T-helper 22 cell (primary cell): ENCODE measurements around the gene DUOXA1.

Experiments
- DNase-seq: peaks from one replicate; pipeline ENCODE4 v3.0.0-alpha.2; 2020; ENCODE audit warnings: low read depth

DUOXA1 gene

DNA sequence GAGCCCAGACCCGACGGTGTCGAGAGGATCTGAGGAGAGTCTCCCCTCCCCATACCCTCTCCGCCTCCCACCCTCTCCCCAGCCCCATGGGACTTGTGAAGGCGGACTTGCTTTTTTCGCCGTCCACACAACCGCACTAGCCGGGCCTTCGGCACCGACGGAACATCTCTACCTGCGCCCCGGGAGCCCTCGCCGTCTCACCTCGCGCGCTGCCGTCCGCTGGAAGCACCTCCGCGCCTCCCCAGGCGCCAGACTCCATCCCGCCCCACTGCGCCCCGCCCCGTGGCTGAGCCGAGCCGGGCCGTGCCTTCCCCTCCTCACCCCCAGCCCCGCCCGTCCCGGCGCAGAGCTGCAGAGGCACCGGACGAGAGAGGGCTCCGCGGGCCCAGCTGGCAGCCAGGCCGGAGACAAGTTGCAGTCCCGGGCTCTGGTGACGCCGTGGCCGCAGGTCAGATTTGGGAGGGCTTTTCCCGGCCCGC lies at the start of gene DUOXA1, which contains the start of gene DUOX1:
DUOXA1 (minus strand) TSS at position 229 of the 479 bp plus-strand sequence. CDS start 6,865 bp downstream, outside the sequence.
DUOX1 (plus strand) TSS at position 344 of the 479 bp plus-strand sequence. CDS start 1,973 bp downstream, outside the sequence.
- no peak for DNase-seq

- DNase-seq = no peak
Measured at GRCh38 chr15:45177285-45177684, 47.6 kb upstream of the DUOXA1 start.

GRCh38 chr15:45174577-45174976 lies 44.9 kb upstream of the DUOXA1 start:
- no peak for DNase-seq

- DNase-seq = no peak
Measured at GRCh38 chr15:45174069-45174468, 44.4 kb upstream of the DUOXA1 start.

GRCh38 chr15:45171912-45172311 lies 42.2 kb upstream of the DUOXA1 start:
- no peak for DNase-seq

DNA sequence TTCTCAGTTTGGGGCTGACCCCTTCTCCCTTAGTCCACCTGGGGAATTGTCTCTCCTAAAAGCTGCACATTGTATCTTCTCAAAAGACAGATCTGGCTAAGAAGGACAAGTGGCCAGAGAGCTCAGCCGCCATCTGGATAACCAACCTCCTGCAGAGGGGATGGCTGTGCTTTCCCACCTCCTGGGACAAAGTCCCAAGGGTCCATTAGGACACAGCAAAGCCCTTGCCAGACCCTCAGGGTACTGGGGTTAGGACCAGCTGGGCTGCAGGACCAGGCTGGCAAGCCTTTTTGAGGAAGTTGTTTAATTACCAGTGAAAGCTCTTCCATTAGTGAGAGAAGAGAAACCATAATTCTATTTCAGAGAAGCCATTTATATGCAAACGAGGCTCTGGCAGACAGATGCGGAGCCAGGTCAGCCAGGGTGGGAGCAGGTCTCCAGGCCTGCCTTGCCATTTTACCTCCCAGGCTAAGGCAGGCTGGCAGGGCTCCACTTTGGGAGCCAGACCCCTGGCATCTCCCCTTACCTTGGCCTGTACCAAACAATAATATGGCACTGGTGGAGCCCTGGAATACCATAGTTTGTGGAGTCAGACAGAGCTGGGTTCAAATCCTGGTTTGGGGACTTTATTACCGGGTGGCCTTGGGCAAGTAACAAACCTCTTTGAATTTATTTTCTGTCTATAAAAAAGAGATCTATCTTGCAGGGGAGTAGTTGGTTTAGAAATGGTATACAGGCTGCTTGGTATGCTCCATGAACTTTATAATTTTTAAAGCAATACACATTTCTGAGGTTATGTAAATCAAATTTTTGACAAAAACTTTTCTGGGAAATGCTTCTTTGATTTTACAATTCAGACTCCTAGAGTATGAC lies 40.2 kb upstream of the DUOXA1 start:
- no peak for DNase-seq

- no peak for DNase-seq
Measured at GRCh38 chr15:45168751-45169551, 39.3 kb upstream of the DUOXA1 start.

DNA sequence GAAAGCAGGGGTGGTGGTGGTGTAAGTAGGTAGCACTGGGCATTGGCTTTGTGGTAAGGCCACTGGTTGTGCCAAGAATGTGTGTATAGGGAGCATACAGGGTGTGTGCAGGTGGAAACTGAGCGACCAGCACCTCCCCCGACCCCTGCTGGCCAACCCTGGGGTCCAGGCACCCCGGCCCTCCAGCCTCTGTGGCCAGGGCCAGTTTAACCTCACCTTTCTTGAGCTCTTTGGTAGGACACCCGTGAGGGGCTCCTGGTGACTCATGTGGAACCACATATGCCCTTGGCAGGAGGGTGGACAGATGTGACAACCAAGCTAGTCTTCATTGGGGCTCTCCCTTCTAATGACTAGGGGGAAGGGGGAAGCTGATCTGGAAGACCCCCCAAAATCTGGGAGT lies 38.6 kb upstream of the DUOXA1 start:
- DNase-seq = no peak

DNA sequence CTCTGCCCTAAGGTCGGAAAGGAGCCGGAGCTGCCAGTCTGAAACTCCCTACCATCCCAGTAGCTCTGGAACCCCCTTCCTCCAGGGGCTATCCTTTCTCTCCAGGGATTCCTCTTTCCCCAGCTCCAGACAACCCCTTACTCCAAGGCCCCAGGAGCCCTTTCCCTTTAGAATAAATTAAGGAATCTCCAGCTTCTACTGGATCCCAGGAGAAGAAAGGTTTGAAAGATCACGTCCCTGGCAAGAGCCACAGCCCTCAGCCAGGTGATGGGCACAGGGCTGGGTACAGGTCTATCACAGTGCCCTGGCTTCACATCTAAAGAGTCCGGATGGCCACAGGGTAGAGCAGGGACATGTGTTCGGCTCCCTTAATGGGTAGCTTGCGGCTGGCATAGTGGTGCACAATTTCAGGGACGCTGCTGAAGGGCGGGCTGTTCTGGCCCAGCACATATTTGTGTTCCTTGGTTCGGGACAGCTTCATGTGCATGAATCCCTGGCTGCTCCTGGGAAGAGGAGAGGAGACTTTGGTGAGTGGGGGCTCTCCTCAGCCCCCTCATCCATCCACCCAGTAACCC lies 38.0 kb upstream of the DUOXA1 start:
- DNase-seq = no peak

DNA sequence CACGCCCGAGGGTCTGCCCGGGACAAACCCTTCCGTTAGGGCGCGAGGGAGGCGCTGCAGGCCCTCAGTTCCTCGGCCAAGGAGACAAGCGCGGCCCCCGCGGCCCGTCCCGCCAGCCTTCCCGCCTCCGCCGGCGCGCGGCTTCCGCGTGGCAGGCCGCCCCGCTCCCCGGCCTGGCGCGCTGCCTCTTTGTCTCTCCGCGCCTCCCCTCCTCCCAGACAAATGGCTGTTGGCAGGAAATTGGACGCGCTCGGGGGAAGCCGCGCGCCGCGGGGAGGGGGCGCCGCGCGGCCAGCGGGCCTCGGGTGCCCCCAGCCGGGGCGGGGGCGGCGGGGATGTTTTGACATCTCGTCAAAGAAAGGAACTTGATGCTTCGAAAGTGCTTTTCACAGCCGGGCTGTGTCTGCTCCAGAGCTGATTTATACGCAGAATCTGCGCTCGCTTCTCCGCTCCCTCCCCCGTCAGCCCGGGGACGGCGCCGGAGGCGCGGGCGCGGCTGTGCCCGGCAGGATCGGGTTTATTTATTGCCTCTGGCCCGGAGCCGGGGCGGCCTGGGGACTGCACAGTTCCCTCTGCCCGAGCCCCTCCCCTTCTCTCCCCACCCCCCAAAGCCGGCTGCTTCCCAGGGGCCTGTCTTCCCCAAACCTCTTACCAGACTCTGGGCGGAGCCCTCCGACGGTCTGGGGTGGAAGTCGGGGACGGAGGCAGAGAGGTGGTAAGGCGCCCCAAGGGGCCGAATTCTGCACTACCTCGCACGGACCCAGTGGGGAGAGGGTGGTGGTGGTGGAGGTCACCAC lies 37.4 kb upstream of the DUOXA1 start:
- peak; percentile 61 for DNase-seq

DNA sequence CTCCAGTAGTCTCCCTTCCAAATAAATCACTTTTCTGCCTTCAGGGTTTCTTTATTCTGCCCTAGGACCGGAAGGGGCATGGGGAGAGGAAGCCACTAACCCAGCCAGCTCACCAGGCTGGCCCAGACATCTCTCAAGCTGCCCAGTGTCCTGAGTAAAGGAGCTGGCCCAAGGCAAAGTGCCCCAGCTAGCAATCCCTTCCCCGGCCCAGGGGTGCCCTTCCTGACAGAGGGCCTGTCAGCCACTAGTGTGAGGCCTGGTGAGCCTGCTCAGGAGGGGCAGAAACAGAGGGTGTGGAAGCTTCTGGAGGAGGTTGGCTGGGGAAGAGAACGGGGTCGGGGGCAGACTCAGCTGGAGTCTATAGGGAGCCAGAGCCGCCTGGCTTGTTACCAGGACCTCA lies 35.9 kb upstream of the DUOXA1 start:
- no peak for DNase-seq

DNA sequence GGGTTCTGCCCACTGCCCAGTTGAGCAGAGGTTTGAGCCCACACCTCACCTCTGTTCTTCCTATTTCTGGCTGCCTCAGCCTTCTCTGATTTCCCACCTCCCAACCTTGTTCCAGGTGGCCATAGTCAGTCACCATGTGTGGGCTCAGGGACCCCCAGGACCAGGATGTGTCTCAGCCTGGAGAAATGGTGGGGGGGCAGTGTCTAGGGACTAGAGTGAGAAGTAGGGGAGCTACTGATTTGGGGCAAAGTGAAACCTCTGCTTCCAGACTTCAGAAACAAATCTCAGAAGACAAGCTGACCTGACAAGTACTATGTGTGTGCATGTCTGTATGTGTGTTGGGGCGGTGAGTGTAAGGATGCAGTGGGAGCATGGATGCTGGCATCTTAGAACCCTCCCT lies 35.2 kb upstream of the DUOXA1 start:
- no peak for DNase-seq

DNA sequence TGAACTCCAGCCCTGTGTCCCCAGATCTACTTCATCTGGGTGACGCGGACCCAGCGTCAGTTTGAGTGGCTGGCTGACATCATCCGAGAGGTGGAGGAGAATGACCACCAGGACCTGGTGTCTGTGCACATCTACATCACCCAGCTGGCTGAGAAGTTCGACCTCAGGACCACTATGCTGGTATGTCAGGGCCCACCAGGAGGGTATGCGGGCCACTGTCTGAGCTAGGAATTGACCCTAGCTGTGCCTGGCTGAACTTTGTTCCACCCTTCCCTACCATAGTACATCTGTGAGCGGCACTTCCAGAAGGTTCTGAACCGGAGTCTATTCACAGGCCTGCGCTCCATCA lies 33.8 kb upstream of the DUOXA1 start:
- no peak for DNase-seq

DNA sequence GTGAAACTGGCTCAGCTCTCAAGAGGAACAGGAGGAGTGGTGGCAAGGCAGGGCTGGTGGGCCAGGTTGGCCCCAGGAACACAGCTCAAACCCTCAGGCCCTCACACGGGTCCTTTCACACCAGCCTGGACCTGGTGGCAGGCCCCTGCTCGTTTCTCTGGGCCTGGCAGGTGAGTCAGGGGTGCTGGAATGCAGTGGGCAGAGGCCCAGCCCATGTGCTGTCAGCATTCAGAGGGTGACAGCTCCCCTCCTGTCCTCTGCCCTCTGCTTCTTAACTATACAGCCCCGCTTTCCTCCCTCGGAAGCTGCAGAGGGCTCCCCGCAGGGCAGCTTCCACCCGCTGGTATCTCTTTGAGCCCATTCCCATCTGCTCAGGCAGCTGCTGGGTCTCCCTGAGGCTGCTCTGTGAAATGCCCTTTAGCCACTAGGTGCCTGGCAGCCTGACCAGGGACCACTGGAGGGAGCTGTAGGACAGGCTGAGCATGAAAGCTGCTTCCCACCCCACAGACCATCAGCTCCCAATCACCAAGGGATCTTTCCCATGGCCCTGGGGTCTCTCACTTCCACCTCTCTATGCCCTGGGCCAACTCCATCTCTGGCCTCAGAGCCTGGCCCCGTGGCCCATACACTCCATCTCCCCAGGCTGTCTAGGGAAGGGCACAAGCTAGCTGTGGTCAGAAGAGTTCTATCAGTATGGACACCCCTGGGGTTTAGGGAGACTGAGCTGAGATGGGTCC lies 33.3 kb upstream of the DUOXA1 start:
- DNase-seq = no peak

DNA sequence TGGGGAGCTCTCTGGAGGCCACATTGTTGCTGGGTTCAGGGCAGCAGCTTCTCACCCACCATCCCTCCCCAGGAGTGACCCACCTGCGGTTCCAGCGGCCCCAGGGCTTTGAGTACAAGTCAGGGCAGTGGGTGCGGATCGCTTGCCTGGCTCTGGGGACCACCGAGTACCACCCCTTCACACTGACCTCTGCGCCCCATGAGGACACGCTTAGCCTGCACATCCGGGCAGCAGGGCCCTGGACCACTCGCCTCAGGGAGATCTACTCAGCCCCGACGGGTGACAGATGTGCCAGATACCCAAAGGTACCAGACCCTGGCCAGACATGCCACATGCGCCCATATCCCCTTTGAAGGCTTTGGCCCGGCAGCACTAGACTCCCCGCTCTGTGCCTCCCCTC lies 32.0 kb upstream of the DUOXA1 start:
- no peak for DNase-seq

- DNase-seq = no peak
Measured at GRCh38 chr15:45157974-45158373, 28.3 kb upstream of the DUOXA1 start.

GRCh38 chr15:45156744-45157455 lies 27.2 kb upstream of the DUOXA1 start:
- DNase-seq = no peak

DNA sequence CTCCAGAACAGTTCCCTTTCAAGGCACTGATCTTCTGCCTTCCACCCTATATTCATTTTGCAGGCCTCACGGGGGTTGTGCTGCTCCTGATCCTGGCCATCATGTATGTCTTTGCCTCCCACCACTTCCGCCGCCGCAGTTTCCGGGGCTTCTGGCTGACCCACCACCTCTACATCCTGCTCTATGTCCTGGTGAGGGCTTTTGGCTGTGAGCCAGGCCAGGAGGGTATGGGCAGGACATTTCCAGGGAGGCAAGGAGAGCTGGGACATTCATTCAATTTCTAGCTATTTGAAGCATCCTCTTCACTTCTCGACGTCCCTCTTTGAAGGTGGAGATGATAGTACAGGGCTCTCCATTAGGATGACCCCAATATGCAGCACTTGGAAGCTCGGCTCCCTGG lies 26.1 kb upstream of the DUOXA1 start:
- DNase-seq = no peak

DNA sequence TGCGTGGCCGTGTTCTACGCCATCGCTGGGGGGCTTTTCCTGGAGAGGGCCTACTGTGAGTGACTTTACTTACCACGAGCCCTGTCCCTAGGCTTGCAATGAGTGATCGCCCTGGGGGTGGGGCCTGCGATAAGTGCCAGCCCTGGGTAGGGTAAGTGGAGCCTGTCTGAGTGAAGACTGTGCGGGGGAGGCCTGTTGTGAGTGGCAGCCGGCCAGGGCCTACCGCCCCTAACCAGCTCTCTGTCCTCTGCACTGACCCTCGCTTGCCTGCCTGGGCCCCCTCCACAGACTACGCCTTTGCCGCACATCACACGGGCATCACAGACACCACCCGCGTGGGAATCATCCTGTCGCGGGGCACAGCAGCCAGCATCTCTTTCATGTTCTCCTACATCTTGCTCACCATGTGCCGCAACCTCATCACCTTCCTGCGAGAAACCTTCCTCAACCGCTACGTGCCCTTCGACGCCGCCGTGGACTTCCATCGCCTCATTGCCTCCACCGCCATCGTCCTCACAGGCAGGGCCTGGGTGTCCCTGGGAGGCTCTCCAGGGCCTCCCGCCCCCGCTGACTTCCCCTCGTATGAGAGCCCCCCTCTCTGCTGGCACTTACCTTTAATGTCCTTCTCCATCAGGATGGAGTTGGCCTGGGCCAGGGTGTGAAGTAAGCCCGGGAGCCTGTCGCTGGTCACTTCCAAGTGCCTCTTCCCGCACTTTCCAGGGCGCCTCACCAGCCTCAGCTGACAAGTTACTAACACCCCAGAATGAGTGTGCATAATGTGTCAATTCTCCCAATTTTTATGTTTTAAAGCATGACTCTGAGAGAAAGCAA lies 22.5 kb upstream of the DUOXA1 start:
- DNase-seq = no peak

GRCh38 chr15:45150997-45151396 lies 21.3 kb upstream of the DUOXA1 start:
- DNase-seq = no peak
